ENCODE results near the gene MAP4K1. TPM values are rescaled to one million over a fixed set of nuclear protein-coding genes. Genes with fewer than 3 reads are reported as not detected.
A peak's percentile ranks its signal among the peaks of the same experiment; 100 is the strongest.

The MAP4K1 gene
- total RNA-seq, 1 donor: 0.72 TPM

DNA sequence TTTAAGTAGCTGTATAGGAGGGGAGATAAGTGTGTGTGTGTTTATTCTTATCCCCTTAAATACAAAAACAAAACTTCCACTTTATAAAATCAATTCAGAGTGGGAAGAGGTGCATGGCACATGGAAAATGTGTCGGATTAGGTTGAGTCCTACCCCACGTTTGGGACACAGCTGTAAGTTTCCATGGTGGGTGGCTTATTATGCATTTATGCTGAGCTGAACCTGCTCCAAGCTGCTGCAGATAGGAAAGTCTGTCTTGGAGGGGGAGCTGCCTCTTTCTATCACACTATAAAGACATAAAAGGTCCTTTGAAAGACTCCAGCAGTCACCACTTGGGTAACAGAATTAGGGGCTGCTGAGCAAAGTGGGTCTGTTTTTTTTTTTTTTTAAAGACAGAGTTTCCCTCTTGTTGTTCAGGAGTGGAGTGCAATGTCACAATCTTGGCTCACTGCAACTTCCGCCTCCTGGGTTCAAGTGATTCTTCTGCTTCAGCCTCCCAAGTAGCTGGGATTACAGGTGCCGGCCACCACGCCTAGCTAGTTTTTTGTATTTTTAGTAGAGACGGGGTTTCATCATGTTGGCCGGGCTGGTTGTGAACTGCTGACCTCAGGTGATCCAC lies 44.9 kb upstream of the MAP4K1 start:
- Histone ChIP-seq H3K4me1 (ENCODE audit: insufficient read depth, low read length) (peaks cover 85% of the 10 kb centered on the region), H3K36me3 (ENCODE audit: insufficient read depth, low read length) (peaks cover 21% of the 10 kb centered on the region), H3K4me3 (ENCODE audit: insufficient read depth, low read length) (no peak overlapping the region), H3K4me2 (ENCODE audit: insufficient read depth, low read length) (no peak overlapping the region), H3K9me3 (ENCODE audit: low read depth, low read length) (no peaks in the 10 kb centered on the region), H2AFZ (ENCODE audit: low read length) (no peak overlapping the region), H3K27me3 (ENCODE audit: insufficient read depth, low read length) (no peaks in the 10 kb centered on the region), H4K20me1 (ENCODE audit: insufficient read depth, low read length) (peaks cover 31% of the 10 kb centered on the region), H3K79me2 (ENCODE audit: insufficient read depth, low read length) (peaks cover 89% of the 10 kb centered on the region), H3K27ac (ENCODE audit: low read depth, low read length) (peak overlapping the region; percentile 88)
- peak; percentile 41 for DNase-seq (ENCODE audit: insufficient read length, low spot score, missing footprints)
- TF ChIP-seq, protein P1, sequence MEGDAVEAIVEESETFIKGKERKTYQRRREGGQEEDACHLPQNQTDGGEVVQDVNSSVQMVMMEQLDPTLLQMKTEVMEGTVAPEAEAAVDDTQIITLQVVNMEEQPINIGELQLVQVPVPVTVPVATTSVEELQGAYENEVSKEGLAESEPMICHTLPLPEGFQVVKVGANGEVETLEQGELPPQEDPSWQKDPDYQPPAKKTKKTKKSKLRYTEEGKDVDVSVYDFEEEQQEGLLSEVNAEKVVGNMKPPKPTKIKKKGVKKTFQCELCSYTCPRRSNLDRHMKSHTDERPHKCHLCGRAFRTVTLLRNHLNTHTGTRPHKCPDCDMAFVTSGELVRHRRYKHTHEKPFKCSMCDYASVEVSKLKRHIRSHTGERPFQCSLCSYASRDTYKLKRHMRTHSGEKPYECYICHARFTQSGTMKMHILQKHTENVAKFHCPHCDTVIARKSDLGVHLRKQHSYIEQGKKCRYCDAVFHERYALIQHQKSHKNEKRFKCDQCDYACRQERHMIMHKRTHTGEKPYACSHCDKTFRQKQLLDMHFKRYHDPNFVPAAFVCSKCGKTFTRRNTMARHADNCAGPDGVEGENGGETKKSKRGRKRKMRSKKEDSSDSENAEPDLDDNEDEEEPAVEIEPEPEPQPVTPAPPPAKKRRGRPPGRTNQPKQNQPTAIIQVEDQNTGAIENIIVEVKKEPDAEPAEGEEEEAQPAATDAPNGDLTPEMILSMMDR (IDR thresholded peaks at IDR 0.05; ENCODE audit: extremely low read depth, low read depth, low read length): no peak

DNA sequence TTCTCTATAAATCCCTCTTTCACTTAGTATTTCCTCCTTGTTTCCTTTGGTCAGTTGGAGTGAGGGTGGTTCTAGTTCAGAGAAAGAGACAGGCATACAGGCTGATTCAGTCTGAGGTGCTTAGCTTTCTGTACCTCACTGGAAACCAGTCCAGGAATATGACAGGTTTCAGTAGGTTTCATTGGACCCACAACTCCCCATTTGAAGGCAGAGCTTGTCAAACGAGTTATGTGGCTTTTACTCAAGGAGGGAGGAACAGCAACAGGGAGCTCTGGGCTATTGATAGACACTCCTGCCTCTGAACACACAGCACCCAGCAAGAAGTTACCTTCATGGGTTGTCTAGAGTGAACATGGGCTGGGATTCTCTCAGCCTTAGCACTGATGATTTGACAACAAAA lies 44.2 kb upstream of the MAP4K1 start:
- peak; percentile 22 for DNase-seq (ENCODE audit: insufficient read length, low spot score, missing footprints)
- peak overlapping the region; percentile 56 for H3K27ac ChIP-seq (ENCODE audit: low read depth, low read length)
- no peak overlapping the region for H2AFZ ChIP-seq (ENCODE audit: low read length)
- peaks cover 21% of the 10 kb centered on the region for H3K36me3 ChIP-seq (ENCODE audit: insufficient read depth, low read length)
- H3K4me2 ChIP-seq (ENCODE audit: insufficient read depth, low read length): no peak overlapping the region
- peaks cover 85% of the 10 kb centered on the region for H3K4me1 ChIP-seq (ENCODE audit: insufficient read depth, low read length)
- no peak overlapping the region for H3K4me3 ChIP-seq (ENCODE audit: insufficient read depth, low read length)
- TF ChIP-seq, protein P1 (IDR thresholded peaks at IDR 0.05; ENCODE audit: extremely low read depth, low read depth, low read length): no peak
- no peaks in the 10 kb centered on the region for H3K27me3 ChIP-seq (ENCODE audit: insufficient read depth, low read length)
- H3K79me2 ChIP-seq (ENCODE audit: insufficient read depth, low read length): peaks cover 89% of the 10 kb centered on the region
- H4K20me1 ChIP-seq (ENCODE audit: insufficient read depth, low read length): peaks cover 25% of the 10 kb centered on the region
- H3K9me3 ChIP-seq (ENCODE audit: low read depth, low read length): no peaks in the 10 kb centered on the region

DNA sequence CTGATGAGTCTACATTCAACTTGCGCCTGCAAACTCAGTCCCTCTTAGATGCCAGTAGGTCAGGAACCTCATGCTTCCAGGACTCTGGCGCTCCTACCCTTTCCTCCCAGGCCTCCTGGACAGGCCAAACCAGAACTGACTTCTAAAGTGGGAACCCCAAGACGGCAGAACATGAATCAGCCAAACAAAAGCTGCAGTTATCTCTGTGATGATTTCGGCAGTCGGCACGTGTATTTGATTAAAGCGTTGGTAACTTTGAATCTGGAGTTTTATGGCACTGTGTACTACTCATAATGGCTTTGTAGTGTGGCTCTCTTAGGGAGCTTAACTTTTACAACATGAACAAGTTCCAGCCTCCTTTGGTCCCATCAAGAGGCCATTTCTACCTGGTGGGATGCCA lies 43.4 kb upstream of the MAP4K1 start:
- peaks cover 29% of the 10 kb centered on the region for H3K36me3 ChIP-seq (ENCODE audit: insufficient read depth, low read length)
- H3K27ac ChIP-seq (ENCODE audit: low read depth, low read length): peak overlapping the region; percentile 37
- no peak for DNase-seq (ENCODE audit: insufficient read length, low spot score, missing footprints)
- H3K4me1 ChIP-seq (ENCODE audit: insufficient read depth, low read length): peaks cover 85% of the 10 kb centered on the region
- TF ChIP-seq, protein P1 (IDR thresholded peaks at IDR 0.05; ENCODE audit: extremely low read depth, low read depth, low read length): no peak
- peaks cover 20% of the 10 kb centered on the region for H4K20me1 ChIP-seq (ENCODE audit: insufficient read depth, low read length)
- no peak overlapping the region for H3K4me2 ChIP-seq (ENCODE audit: insufficient read depth, low read length)
- no peaks in the 10 kb centered on the region for H3K9me3 ChIP-seq (ENCODE audit: low read depth, low read length)
- peaks cover 89% of the 10 kb centered on the region for H3K79me2 ChIP-seq (ENCODE audit: insufficient read depth, low read length)
- H3K4me3 ChIP-seq (ENCODE audit: insufficient read depth, low read length): no peak overlapping the region
- no peaks in the 10 kb centered on the region for H3K27me3 ChIP-seq (ENCODE audit: insufficient read depth, low read length)
- no peak overlapping the region for H2AFZ ChIP-seq (ENCODE audit: low read length)

DNA sequence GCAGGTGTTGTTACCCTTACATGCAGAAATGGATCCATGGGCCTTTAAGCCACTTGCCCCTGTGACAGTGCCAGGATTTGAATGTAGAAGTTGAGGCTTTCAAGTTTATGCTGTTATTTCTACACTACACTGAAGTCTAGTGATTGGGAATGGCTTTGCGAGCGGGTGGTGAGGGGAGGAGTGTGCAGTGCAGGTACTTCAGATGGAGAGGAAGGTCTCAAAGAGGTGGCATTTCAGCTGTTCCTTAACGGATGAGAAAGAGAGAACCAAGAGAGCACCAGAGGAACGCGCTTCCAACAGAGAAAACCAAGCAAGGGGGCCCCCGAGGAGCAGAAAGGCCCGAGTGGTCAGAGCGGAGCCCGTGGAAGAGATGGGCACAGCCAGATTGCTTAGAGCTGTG lies 43.0 kb upstream of the MAP4K1 start:
- Histone ChIP-seq H3K4me3 (ENCODE audit: insufficient read depth, low read length) (no peak overlapping the region), H4K20me1 (ENCODE audit: insufficient read depth, low read length) (peaks cover 20% of the 10 kb centered on the region), H3K4me1 (ENCODE audit: insufficient read depth, low read length) (peaks cover 85% of the 10 kb centered on the region), H3K79me2 (ENCODE audit: insufficient read depth, low read length) (peaks cover 89% of the 10 kb centered on the region), H3K4me2 (ENCODE audit: insufficient read depth, low read length) (no peak overlapping the region), H3K36me3 (ENCODE audit: insufficient read depth, low read length) (peaks cover 33% of the 10 kb centered on the region), H3K27ac (ENCODE audit: low read depth, low read length) (peak overlapping the region; percentile 37), H3K27me3 (ENCODE audit: insufficient read depth, low read length) (no peaks in the 10 kb centered on the region), H3K9me3 (ENCODE audit: low read depth, low read length) (no peaks in the 10 kb centered on the region), H2AFZ (ENCODE audit: low read length) (no peak overlapping the region)
- TF ChIP-seq, protein P1 (IDR thresholded peaks at IDR 0.05; ENCODE audit: extremely low read depth, low read depth, low read length): no peak
- peak; percentile 44 for DNase-seq (ENCODE audit: insufficient read length, low spot score, missing footprints)

All from osteoblast (primary cell).